Activated T-cell treated with anti-CD3 and anti-CD28 coated beads, Interleukin-2, amount 50 U/mL, for 24 hours (primary cell): ENCODE data around the gene TPSB2.
"Not testable (repeated sequence)": the region's sequence is repeated elsewhere in the genome, so short reads cannot be mapped to it uniquely, and the experiment has no call there.

Experiments used
- DNase-seq: peaks from one replicate; pipeline ENCODE4 v3.0.0-alpha.2; 2020
- H3K27ac Mint-ChIP-seq: 2 replicates; pipeline ENCODE4 v1.8.0; 2020; ENCODE audit warnings: mild to moderate bottlenecking, mixed read lengths
- H3K27me3 Mint-ChIP-seq: 2 replicates; pipeline ENCODE4 v1.8.0; 2020; ENCODE audit warnings: mixed read lengths
- H3K36me3 Mint-ChIP-seq: 2 replicates; pipeline ENCODE4 v1.8.0; 2020; ENCODE audit warnings: low read depth, mixed read lengths
- H3K4me1 Mint-ChIP-seq: 2 replicates; pipeline ENCODE4 v1.8.0; 2020; ENCODE audit warnings: low read depth, mixed read lengths
- H3K4me3 Mint-ChIP-seq: 2 replicates; pipeline ENCODE4 v1.8.0; 2020; ENCODE audit warnings: mild to moderate bottlenecking, moderate library complexity, mixed read lengths
- H3K9me3 Mint-ChIP-seq: 2 replicates; pipeline ENCODE4 v1.8.0; 2020; ENCODE audit warnings: mixed read lengths

TPSB2 gene

DNA sequence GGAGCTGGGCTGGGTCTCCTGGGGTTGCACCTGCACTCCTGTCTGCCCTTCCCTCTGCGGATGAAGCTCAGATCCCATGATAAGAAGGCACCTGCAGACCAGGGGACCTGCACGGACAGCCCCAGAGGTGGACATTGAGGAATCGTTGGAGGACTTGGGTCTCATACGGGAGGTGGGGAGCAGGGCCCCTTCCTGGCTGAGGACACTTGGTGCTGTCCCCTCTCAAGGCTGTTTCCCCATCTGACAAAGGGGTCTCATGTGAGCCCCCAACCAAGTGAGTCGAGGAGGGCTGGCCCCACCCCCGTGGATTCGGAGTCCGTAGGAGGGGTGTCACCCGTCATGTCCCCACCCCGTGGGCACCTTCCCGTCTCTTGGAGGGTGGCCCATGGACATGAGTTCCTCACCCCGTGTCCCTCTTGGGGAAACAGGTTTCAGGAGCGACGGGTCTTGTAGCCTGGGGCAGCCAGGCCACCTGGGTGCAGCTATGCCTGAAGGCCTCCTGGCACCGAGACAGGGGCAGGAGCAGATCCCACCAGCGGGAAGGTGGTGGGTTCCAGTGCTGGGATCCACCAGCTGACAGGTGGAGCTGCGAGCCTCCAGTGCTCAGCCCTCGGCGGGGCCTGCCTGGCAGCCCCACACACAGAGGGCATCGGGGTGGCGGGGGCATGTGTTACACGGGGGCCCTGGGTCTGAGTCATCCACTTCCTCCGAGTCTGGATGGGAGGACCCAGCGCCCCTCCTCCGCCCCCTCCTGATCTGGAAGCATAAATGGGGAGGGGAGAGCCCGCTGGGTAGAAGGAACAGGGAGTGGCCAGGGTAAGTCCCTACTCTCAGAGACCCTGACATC lies 25.5 kb upstream of the TPSB2 start, which contains the start of gene TPSD1:
TPSD1 (plus strand) TSS at position 794 of the 847 bp plus-strand sequence. CDS start 212 bp downstream, outside the sequence.
- not testable (repeated sequence) for H3K4me3 Mint-ChIP-seq, DNase-seq, H3K27ac Mint-ChIP-seq, H3K4me1 Mint-ChIP-seq, H3K36me3 Mint-ChIP-seq, H3K9me3 Mint-ChIP-seq
- H3K27me3 Mint-ChIP-seq = peaks cover 18% of the 10 kb centered on the region

DNA sequence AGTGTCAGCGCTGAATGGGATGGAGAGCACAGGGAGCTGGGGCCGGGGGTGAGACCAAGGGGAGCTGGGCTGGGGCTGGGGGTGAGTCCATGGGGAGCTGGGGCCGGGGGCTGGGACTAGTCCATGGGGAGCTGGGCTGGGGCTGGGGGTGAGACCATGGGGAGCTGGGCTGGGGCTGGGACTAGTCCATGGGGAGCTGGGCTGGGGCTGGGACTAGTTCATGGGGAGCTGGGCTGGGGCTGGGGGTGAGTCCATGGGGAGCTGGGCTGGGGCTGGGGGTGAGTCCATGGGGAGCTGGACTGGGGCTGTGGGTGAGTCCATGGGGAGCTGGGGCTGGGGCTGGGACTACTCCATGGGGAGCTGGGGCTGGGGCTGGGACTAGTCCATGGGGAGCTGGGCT lies 24.8 kb upstream of the TPSB2 start:
- H3K9me3 Mint-ChIP-seq, H3K27ac Mint-ChIP-seq, H3K4me1 Mint-ChIP-seq, DNase-seq, H3K36me3 Mint-ChIP-seq, H3K4me3 Mint-ChIP-seq: not testable (repeated sequence)
- H3K27me3 Mint-ChIP-seq = peaks cover 12% of the 10 kb centered on the region

DNA sequence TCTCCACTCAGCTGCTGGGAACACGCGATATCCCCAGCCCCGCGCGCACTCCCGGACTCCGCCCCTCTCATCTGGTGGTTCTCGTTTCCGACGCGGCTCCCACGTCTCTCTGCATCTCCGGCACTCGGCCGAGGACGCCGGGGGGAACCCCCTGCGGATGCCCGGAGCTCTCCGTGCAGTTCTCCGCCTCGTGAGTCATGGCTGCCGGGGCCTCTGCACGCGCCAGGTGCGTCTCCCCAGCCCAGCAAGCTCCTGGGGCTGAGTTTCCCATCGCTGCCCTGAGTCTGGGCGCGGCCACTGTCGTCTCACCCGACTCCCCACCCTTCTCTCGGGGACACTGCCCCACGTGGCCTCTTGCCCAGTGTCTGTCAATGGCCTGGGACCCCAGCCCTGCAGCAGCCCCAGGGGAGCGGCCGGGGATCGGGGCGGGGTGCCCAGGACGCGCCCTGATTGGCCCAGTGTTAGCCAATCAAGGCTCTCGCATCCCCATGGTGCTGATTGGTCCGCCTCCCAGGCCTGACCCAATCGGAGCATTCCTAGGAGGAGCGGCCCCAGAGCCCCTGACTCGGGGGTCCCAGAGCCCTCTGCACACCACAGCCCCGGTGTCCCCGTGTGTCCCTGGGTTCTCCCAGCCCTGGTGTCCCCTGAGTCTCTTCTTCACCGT lies 23.8 kb upstream of the TPSB2 start:
- H3K36me3 Mint-ChIP-seq, H3K27me3 Mint-ChIP-seq, H3K27ac Mint-ChIP-seq, H3K4me3 Mint-ChIP-seq, H3K9me3 Mint-ChIP-seq, H3K4me1 Mint-ChIP-seq, DNase-seq: not testable (repeated sequence)

DNA sequence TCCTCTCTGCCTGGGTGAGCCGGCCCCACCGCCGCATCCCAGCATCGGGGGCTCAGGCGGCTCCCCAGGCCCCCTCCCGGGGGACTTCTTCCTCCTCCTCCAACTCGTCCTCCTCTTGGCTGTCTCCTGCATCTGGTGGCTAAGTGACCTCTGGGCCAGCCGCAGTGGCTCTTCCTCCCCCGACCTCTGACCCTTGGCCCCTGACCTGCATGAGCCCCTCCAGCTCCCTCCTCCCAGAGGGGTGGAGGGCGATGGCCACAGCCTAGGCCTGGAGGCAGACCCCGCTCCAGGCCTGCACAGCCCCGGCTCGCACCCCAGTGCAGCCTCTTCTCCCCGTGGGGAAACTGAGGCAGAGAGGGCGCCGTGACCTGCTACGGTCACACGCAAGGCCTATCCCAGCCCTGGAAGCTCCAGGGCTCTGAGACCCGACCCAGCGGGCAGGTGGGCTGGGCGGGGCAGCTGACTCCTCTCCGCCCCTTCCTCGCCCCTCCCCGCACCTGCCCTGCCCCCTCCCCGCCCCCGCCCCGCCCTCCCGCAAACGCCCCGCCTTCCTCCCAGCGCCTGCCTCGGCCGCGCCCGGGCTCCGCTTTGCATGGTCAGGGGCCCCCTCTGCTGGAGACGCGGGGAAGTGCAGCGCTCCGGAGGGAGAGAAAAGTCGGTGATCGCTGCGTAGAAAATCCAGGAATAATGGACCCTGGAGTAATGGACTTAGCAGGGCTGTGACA lies 19.2 kb upstream of the TPSB2 start:
- not testable (repeated sequence) for H3K27me3 Mint-ChIP-seq, H3K4me1 Mint-ChIP-seq, H3K27ac Mint-ChIP-seq, H3K36me3 Mint-ChIP-seq, H3K9me3 Mint-ChIP-seq, DNase-seq, H3K4me3 Mint-ChIP-seq

DNA sequence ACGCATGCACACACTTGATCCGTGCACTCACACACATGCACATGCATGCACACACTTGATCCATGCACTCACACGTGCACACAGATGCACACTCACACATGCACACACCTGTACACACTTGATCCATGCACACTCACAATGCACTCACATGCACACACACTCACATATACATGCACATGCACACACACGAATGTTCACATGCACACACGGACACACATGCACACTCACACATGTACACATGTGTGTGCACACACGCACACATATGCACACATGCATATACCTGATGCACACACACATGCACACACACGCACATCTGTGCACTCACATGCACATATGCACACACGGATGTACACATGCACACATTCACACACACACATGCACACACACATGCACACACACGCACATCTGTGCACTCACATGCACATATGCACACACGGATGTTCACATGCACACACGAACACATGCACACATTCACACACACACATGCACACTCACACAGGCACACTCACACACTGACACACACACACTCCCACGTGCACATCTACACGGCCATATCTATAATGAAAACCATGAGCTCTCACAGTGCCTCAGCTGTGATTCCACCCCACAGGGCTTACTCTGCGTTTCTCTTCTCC lies 18.0 kb upstream of the TPSB2 start:
- not testable (repeated sequence) for H3K27ac Mint-ChIP-seq, H3K27me3 Mint-ChIP-seq, H3K9me3 Mint-ChIP-seq, H3K36me3 Mint-ChIP-seq, H3K4me3 Mint-ChIP-seq, DNase-seq, H3K4me1 Mint-ChIP-seq

DNA sequence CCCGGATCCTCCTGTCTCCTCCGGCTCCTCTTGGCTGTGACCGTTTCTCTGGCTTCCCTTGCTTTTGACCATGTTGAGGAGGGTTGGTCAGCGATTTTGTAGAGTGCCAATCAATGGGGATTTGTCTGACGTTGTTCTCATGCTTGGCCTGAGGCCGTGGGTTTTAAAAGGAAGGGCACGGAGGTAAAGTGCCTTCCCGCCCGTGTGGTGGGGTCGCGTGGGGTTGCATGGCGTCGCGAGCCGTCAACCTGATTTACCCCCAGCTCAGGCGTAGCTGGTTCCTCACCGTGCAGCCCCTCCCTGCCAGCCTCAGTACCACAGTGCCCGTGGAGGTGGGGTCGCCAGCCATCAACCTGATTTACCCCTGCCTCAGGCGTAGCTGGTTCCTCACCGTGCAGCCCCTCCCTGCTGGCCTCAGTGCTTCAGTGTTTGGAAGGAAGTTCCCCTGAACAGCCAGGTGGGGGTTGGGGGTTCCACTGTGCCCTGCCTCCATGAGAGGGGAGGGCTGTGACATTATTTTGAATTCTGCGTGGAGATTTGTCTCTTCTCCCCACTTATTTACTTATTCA lies 15.6 kb upstream of the TPSB2 start:
- DNase-seq = no peak
- Mint-ChIP-seq H3K27ac (no peak overlapping the region), H3K36me3 (no peaks in the 10 kb centered on the region), H3K9me3 (no peaks in the 10 kb centered on the region), H3K27me3 (peaks cover 3% of the 10 kb centered on the region), H3K4me1 (no peaks in the 10 kb centered on the region), H3K4me3 (no peak overlapping the region)

DNA sequence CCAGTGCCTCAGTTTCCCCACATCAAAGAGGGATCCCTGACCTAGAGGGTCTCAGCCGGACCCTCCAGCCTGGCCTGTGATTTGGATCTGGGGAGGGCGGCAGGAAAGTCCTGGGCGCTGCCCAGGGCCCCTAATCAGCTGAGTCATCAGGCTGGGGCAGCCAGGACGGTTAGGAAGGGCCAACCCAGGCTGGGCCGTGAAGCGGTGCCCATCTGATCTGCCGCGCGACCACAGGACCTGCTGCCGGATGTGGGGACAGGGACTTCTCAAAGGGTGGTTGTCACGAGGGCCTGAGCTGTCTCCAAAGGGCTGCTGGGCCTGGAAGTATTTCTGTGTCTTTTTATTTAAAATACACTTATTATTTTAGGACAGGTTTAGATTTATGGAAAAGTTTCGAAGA lies 14.9 kb upstream of the TPSB2 start:
- Mint-ChIP-seq H3K4me1 (no peaks in the 10 kb centered on the region), H3K4me3 (no peak overlapping the region), H3K27me3 (peaks cover 3% of the 10 kb centered on the region), H3K9me3 (no peaks in the 10 kb centered on the region), H3K36me3 (no peaks in the 10 kb centered on the region), H3K27ac (no peak overlapping the region)
- no peak for DNase-seq

DNA sequence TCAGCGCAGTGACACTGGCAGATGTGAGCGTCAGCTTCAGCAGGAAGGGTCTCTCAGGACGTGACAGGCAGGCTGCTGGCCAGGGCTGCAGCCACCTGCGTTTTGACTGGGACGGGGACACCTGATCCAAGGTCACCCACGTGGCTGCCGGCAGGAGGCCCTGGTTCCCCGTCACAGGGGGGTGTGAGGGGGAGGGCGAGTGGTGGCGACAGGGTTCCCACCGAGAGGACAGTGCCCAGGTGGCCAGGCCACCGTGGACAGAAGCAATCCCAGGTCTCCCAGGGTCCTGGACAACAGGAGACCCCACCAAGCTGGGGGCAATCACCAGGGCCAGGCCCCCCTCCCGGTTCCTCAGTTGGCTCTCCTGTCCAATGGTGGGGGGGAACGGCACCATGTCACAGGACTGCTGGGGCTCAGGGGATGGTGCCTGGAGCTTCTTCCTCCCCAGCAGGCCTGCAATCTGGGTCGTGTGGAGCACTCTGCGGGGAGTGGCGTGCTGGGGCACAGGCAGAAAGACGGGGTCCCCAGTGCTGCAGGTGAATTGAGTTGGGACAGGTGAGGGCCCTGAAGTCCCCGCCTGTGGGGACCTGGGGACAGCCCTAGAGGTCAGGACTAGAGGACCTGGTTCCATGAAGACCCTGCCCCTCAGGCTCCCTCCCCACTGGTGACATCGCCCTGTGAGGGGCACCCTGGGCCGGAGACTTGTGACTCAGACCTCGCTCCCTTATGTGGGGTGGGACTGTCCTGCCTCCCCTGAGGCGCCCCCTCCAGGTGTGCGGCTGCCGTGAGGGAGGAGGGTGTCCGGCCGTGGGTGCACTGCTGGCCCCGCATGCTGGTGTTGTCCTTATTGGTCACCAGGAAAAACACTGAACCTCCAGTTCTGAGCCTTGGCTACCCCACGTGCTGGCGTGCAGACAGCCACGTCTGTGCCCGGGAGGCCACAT lies 14.2 kb upstream of the TPSB2 start:
- not testable (repeated sequence) for H3K9me3 Mint-ChIP-seq, H3K27ac Mint-ChIP-seq, H3K36me3 Mint-ChIP-seq, H3K27me3 Mint-ChIP-seq, H3K4me1 Mint-ChIP-seq, H3K4me3 Mint-ChIP-seq
- peak; percentile 26 for DNase-seq

DNA sequence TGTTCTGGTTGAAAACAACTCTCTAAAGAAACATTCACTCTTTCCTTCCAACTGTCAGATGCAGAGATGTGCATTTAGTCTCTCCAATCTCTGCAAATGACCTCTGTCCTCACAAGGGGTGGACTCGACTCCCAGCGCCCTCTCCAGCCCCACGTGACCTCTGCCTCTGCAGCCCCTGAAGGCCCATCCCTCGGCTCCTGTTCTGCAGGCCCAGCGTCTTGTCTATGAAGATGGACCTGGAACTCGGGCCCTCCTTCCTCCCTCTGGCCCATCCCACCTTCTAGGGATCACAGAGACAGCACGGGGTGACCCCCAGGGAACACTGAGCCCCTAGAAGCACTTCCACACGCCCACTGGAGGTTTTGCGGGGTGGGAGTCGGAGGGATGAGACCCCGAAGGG lies 13.4 kb upstream of the TPSB2 start:
- not testable (repeated sequence) for H3K4me1 Mint-ChIP-seq, H3K36me3 Mint-ChIP-seq, H3K27me3 Mint-ChIP-seq, H3K27ac Mint-ChIP-seq, H3K9me3 Mint-ChIP-seq, H3K4me3 Mint-ChIP-seq
- DNase-seq = peak; percentile 6

DNA sequence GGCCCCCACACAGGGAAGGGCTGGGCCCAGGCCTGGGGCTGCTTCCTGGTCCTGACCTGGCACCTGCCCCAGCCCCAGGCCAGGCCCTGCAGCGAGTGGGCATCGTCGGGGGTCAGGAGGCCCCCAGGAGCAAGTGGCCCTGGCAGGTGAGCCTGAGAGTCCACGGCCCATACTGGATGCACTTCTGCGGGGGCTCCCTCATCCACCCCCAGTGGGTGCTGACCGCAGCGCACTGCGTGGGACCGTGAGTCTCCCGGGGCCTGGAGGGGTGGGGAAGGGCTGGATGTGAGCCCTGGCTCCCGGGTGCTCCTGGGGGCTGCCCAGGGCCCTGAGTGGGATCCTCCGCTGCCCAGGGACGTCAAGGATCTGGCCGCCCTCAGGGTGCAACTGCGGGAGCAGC lies 11.1 kb upstream of the TPSB2 start:
- H3K27ac Mint-ChIP-seq, H3K4me3 Mint-ChIP-seq, H3K9me3 Mint-ChIP-seq, H3K4me1 Mint-ChIP-seq, DNase-seq, H3K27me3 Mint-ChIP-seq, H3K36me3 Mint-ChIP-seq: not testable (repeated sequence)

DNA sequence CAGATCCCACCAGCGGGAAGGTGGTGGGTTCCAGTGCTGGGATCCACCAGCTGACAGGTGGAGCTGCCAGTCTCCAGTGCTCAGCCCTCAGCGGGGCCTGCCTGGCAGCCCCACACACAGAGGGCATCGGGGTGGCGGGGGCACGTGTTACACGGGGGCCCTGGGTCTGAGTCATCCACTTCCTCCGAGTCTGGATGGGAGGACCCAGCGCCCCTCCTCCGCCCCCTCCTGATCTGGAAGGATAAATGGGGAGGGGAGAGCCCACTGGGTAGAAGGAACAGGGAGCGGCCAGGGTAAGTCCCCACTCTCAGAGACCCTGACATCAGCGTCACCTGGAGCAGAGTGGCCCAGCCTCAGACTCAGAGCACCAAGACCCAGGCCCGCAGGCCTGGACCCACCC lies 10.5 kb upstream of the TPSB2 start, which contains the start of gene TPSAB1:
TPSAB1 (plus strand) TSS at position 270 of the 400 bp plus-strand sequence. CDS start 234 bp downstream, outside the sequence.
- not testable (repeated sequence) for H3K4me3 Mint-ChIP-seq, DNase-seq, H3K27me3 Mint-ChIP-seq, H3K36me3 Mint-ChIP-seq, H3K9me3 Mint-ChIP-seq, H3K27ac Mint-ChIP-seq, H3K4me1 Mint-ChIP-seq

DNA sequence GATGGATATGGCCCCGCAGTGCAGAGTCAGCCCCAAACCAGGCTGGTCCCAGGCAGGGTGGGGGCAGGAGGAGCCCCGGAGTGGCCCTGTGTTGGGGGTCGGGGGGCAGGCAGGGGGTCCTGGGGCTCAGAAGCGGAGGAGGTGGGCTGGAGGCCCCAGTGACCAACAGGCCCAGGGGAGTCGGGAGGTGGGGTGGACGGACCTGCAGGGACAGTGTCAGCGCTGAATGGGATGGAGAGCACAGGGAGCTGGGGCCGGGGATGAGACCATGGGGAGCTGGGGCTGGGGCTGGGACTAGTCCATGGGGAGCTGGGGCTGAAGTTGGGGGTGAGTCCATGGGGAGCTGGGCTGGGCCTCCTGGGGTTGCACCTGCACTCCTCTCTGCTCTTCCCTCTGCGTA lies 9.6 kb upstream of the TPSB2 start:
- DNase-seq = peak; percentile 22
- H3K4me3 Mint-ChIP-seq, H3K9me3 Mint-ChIP-seq, H3K36me3 Mint-ChIP-seq, H3K27me3 Mint-ChIP-seq, H3K27ac Mint-ChIP-seq, H3K4me1 Mint-ChIP-seq: not testable (repeated sequence)

DNA sequence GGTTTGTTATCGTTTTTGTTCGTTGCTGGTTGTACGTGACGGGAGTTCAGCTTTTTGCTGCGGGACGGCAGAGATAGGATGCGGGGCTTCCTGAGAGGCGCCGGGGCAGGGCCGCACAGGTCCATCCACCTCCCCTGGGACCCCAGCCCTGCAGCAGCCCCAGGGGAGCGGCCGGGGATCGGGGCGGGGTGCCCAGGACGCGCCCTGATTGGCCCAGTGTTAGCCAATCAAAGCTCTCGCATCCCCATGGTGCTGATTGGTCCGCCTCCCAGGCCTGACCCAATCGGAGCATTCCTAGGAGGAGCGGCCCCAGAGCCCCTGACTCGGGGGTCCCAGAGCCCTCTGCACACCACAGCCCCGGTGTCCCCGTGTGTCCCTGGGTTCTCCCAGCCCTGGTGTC lies 8.9 kb upstream of the TPSB2 start:
- DNase-seq = peak; percentile 22
- H3K27me3 Mint-ChIP-seq, H3K27ac Mint-ChIP-seq, H3K36me3 Mint-ChIP-seq, H3K9me3 Mint-ChIP-seq, H3K4me3 Mint-ChIP-seq, H3K4me1 Mint-ChIP-seq: not testable (repeated sequence)
